Dedifferentiated amniotic fluid mesenchymal stem cell (primary cell): ENCODE results near the gene CABLES2.

Experiments used
- DNase-seq: peaks from one replicate; pipeline ENCODE4 v3.0.0-alpha.2; 2016; ENCODE audit errors: extremely low spot score

Gene CABLES2

GRCh38 chr20:62418709-62419487 is 11.8 kb upstream of the CABLES2 start:
- no peak for DNase-seq

DNA sequence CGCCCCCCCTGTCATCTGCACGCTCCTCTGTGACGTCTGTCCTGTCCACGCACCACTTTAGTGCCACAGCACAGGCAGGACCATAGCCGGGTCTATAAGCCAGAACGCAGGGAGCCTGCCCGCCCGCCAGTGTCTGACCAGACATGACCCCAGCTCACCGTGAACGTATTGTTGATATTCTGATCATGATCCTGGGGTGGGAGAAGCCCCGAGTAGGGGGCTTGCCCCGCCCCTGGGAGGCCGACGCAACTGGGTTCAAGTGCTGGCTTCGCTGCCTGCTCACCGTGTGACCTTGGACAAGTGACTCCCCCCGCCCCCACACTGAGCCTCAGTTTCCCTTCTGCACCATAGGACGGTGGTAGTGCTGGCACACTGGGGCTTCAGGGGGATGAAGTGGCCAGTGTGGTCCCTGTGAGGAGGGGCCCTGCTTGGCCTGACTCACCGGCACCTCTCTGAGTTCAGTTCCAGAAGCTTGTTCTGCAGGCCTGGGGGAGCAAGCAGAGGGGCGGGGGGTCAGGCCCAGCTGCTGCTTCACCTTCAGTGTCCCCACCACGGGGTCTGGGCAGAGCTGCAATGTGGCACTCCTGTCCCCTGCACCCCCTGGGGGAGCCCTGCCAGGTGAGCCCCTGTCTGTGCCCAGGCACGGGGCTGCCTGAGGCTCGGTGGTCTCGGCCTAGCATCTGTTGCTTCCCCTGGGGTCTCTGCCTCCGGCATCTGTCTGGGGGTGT is 11.1 kb upstream of the CABLES2 start:
- DNase-seq: no peak

DNA sequence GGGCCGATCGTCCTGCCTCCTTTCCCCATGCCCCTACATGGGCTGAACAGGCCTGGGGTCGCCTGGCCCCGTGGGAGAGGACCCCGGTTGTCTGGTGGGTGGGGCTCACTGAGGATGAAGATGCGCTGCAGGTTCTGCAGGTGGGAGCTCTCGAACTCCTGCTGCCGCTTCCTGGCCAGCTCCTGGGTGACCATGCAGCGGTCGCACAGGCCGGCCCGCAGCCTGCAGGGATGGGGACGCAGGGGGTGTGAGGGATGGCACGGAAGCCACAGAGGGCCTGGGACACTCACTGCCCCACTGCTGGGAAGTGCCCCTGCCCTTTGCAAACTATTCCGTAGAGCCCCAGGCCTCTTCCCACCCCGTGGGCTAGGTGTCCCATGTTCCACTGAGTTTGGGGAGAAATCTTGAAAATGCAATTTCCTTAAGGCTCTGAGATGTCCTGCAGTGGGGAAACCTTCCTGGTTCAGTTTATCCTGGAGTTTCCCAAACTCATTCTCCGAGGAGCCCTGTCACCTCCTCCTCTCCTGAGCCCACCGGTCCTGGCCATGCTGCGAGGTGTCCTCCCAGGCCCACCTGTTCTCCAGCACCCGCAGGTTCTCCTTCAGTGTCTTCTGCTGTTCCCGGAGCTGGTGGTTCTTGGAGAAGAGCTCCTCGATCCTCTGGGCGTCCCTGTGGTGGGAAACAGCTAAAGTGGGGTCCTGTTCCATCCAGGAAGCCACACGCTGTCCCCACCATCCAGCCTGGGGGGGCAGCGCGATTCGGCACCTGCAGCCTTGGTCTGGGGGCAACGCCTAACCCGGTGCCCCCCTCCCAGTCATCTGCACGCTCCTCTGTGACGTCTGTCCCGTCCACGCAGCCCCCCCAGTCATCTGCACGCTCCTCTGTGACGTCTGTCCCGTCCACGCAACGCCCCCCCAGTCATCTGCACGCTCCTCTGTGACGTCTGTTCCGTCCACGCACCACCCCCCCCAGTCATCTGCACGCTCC is 9.9 kb upstream of the CABLES2 start:
- no peak for DNase-seq

GRCh38 chr20:62415354-62416111 is 8.4 kb upstream of the CABLES2 start:
- no peak for DNase-seq

DNA sequence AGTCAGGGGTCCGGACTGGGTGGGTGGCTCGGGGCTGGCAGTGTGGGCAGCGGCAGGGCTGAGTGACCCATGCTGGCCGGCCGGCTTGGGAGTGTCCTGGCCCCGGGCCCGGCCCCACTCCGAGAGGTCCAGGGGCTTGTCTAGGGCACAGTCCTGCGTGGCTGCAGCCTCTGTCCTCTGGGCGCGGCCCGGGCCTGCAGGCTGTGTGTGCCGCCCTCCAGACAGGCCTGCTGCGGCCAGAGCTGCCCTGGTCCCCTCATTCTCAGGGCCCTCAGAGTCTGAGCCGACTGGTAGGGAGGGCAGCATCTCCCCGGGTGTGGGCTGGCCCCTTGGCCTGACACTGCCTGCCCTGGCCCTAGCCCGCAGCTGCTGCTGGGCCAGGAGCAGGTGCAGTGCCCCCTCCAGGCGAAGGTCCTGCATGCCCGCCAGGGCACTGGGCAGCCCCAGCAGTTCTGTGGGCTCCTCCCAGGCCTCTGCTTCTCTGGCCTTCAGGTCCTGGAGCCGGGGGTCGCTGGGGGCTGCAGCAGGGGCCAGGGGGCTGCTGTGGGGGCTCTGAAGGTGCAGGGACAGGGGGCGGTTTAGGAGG is 6.9 kb upstream of the CABLES2 start:
- DNase-seq: no peak

GRCh38 chr20:62413025-62413570 is 6.0 kb upstream of the CABLES2 start:
- no peak for DNase-seq

DNA sequence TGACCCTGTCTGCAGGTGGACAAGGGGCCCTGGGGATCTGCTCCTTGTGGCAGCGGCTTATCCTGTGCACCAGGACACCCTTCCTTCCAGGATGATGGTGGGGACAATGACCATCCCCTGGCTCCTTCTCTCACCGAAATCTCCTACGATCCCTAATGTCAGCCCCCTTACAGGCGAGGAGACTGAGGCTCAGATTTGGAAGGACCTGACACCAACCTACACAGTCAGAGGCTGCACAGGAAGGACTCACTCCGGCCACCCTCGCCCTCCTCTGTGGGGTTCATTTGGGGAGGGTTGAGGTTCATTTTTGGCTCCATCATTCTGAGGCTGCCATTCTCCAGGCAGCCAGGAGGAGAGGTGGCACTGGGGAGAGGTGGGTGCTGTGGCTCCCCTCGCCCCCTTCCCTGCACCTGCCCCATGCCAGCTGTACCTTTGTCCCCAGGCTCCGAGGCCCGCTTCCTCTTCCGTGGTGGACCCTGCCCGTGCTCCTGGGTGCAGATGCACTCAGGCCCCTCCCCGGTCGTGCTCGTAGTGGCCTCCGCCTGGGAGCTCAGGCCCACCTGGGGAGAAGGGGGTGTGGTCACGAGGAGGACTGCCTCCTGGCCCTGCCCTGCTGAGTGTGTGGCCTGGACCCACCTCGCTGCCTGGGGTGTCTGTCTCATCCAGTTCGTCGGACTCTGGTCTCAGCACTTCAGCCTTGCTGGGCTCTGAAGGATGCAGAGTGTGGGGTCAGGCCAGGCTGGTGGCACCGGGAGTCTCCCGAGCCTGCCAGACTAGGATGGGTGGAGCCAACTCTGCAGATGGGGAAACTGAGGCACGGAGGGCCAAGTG is 5.3 kb upstream of the CABLES2 start:
- no peak for DNase-seq

- DNase-seq: no peak
Measured at GRCh38 chr20:62411479-62412193, 4.6 kb upstream of the CABLES2 start.

DNA sequence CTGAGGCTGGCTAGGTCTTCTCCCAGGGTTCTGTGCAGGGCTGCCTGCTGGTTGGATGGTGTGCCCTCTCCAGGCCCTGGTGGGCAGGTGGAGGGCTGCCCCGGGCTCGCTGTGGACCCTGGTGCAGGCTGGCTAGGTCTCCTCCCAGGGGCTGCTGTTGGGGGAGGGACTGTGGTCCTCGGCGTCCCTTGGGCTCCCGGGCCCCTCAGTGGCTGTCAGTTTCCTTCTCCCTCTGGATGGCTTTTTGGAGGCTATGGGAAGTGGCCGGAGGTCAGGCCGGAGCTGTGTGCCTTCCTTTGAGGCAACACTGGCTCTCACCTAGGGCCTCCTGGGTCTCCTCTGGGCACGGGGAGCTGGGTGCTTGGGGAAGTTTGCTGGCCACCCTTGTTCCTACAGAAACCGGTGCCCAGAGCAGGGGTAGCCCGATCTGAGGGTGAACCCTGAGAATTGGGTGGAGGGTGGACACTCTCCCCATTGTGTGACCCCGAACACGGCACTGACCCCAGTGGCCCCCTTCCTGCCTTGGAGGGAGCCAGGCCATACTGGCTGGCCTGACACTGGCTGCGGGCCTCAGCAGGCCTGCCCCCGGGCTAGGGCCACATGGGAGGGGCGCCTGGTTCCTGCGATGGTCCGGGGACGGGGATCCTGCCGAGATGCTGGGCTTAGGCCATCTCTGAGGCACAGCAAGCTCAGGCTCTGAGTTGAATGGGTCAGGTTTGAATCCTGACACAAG is 3.8 kb upstream of the CABLES2 start:
- no peak for DNase-seq

DNA sequence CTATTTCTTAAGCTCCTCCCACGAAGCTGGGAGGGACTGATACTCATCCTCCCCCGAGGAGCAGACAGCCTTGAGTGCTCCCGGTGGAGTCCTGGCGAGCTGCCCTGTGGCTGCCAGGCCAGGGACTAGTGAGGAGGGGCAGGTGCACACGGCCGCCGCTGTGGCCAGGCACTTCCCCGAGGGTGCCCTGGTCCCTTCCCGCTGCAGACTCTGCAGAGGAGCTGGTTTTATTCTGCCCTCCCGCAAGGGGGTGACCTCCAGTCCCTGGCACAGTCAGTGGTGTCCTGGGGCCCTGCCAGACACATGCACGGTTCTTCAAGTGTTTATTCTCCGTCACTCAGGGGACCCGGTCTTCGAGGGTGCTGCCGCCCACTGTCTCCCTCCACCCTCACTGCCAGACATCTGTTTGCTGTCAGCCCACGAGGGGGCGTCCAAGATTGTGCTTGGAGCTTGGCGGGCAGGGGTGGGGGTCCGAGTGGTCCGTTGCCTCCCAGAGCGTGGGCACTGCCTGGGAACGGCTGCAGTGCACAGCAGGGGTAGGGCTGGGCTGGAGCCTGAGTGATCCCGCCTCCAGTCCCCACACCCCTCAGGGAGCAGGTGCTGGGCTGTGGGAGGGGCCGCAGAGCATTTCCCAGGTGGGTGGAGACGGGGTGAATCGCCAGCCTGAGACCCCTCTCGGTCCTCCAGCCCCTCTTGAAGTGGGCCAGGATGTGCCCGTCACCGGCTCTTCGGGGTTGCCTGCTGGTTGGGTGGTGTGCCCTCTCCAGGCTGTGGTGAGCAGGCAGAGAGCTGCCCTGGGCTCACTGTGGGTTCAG is 3.1 kb upstream of the CABLES2 start:
- DNase-seq: no peak

DNA sequence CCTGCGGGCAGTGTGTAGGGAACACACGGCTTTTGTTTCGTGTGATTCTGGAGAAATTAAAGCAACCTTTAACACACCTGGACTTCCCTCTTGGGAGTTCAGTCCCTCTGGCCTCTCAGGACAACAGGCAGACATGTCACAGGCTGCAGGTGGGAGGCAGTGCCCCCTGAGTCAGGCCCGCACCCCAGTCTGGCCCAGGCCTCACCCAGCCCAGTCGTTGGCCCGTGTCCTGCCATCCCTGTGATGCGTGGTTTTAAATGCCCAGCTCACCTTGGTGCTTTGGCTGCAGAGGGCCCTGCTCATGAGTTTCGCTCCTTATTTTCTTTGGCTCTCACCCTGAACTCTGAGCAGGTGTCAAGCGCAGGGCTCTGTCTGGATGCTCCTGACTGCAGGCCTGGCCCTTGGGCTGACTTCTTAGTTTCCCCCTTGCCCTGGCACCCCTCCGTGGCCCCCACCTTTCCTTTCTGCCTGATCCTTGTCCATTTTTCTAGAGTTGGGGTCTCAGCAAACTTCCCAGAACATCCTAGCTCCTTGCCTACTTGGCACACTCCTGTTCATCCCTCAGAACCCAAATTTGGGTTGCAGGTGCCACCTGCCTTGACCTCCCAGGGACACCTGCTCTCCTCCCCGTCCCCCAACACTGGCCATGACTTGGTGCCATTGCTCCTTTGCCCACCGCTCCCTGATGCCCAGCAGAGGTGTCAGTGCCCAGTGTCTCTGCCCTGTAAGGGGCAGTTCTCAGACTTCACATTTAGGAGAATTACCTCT is 2.2 kb upstream of the CABLES2 start:
- no peak for DNase-seq

DNA sequence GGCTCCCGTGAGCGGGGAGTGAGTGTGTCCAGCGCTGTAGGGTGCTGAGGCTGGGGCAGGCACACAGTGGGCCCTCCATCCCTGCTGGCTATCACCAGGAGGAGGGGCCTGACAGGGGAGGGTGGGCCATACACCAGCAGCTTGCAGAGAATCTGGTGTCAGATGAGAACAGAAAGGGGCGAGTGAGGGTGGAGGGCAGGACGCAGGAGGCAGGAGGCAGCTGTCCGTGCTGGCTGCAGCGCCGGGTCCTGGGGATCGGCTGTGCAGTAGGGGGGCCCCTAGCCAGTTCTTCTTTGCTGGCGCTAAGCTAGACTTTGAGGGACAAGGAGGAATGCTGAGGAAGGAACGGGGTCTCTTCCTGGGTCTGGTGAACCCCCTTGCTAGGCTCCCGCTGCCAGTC is 1.6 kb upstream of the CABLES2 start:
- no peak for DNase-seq

GRCh38 chr20:62408055-62408454 is 970 bp upstream of the CABLES2 start:
- no peak for DNase-seq

DNA sequence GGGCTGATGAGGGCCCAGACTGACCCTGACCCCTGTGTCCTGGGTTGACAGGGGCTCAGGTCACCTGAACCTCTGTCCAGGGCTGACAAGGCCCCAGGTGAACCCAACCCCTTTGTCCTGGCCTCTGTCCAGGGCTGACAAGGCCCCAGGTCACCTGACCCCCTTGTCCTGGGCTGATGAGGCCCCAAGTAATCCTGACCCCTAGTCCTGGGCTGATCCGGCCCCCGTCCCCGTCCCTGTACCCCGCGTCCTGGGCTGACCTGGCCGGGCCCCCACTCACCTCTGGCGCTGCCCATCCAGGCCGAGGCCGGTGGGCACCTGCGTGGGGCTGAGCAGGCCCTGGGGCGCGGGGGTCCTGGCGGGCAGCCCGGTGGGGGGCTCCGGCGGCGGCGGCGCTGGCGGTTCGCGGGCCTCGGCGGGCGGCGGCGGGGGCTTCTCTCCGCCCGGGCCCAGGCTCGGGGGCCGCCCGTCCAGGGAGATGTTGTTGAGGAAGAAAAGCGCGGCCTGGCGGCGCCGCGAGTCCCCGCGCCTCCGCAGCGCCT is 379 bp downstream of the CABLES2 start:
- no peak for DNase-seq

- DNase-seq: no peak
Measured at GRCh38 chr20:62405981-62406513, 1.0 kb downstream of the CABLES2 start.
